WERI-Rb-1 (cell line): ENCODE data around the gene SLC7A7.
"Not testable (repeated sequence)": the region's sequence is repeated elsewhere in the genome, so short reads cannot be mapped to it uniquely, and the experiment has no call there.

Source experiments
- DNase-seq: peaks from one replicate; pipeline ENCODE4 v3.0.0-alpha.2; 2020
- H3K27ac ChIP-seq: fragments of 250-450 bp; sonication (Bioruptor Pico); 2 replicates; pipeline ENCODE4 v1.5.1; 2020; ENCODE audit warnings: mild to moderate bottlenecking, moderate library complexity
- H3K27me3 ChIP-seq: fragments of 250-450 bp; sonication (Bioruptor Pico); 2 replicates; pipeline ENCODE4 v1.5.1; 2021; ENCODE audit warnings: mild to moderate bottlenecking, low read depth, moderate library complexity; ENCODE audit not compliant: insufficient read depth, severe bottlenecking
- H3K36me3 ChIP-seq: fragments of 250-450 bp; sonication (Bioruptor Pico); 2 replicates; pipeline ENCODE4 v1.5.1; 2020; ENCODE audit warnings: mild to moderate bottlenecking, moderate library complexity
- H3K4me3 ChIP-seq: 2 replicates; pipeline ENCODE4 v1.5.1; 2011; ENCODE audit warnings: low read depth, mild to moderate bottlenecking, control low read depth, low read length
- H3K9me3 ChIP-seq: fragments of 250-450 bp; sonication (Bioruptor Pico); 2 replicates; pipeline ENCODE4 v1.5.1; 2021; ENCODE audit warnings: mild to moderate bottlenecking, moderate library complexity; ENCODE audit not compliant: severe bottlenecking
- CTCF ChIP-seq: IDR thresholded peaks from 2 replicates; pipeline ENCODE4 v1.5.1; 2011; ENCODE audit warnings: low read depth, mild to moderate bottlenecking, control low read depth, inconsistent platforms, low read length

The SLC7A7 gene

GRCh38 chr14:22814941-22815713, at the start of gene SLC7A7:
Gene SLC7A7 (minus strand): TSS chr14:22815435. CDS start chr14:22813398, 2,037 bp downstream.
- Histone ChIP-seq H3K27ac (no peak within 1 kb of the TSS), H3K9me3 (no peaks in the 10 kb centered on the region), H3K4me3 (no peak within 1 kb of the TSS), H3K27me3 (peaks cover 3% of the 10 kb centered on the region), H3K36me3 (no peaks in the 10 kb centered on the region)
- DNase-seq, result no peak
- TF ChIP-seq CTCF, result no peak

- no peak for DNase-seq
- no peak for TF ChIP-seq CTCF
- Histone ChIP-seq H3K27ac (no peak overlapping the region), H3K9me3 (no peaks in the 10 kb centered on the region), H3K4me3 (no peak overlapping the region), H3K27me3 (no peaks in the 10 kb centered on the region), H3K36me3 (no peaks in the 10 kb centered on the region)
Measured at GRCh38 chr14:22864979-22865378, 49.7 kb upstream of the SLC7A7 start.

DNA sequence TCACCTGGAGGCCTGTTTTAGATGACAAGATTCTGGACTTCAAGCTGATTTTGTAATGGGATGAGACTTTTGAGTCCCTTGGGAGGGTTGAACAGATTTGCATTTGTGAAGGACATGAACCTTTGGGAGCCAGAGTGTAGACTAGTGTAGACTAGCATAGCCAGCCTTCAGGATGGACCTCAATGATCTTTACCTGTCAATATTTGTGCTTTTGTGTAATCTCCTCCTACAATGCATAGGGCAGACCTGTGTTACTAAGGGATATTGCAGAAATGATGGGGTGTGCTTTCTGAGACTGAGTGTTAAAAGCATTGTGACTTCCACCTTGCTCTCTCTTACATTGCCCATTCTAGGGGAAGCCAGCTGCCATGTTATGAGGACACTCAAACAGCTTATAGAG, 46.4 kb upstream of the SLC7A7 start:
- H3K27me3 ChIP-seq, result no peaks in the 10 kb centered on the region
- TF ChIP-seq CTCF, result no peak
- no peak for DNase-seq
- no peaks in the 10 kb centered on the region for H3K9me3 ChIP-seq
- no peak overlapping the region for H3K4me3 ChIP-seq
- no peak overlapping the region for H3K27ac ChIP-seq
- no peaks in the 10 kb centered on the region for H3K36me3 ChIP-seq

DNA sequence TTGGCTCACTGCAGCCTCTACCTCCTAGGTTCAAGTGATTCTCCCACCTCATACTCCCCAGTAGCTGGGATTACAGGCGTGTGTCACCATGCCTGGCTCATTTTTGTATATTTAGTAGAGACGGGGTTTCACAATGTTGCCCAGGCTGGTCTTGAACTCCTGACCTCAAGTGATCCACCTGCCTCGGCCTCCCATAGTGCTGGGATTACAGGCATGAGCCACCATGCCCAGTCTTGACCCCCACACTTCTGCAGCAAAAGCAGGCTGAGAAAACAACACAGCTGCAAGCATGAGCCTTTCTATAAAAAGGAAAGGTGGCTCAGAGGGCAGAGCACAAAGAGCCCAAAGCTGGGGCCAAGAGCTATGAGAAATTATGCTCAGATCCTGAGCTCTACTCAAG, 45.1 kb upstream of the SLC7A7 start:
- not testable (repeated sequence) for H3K27ac ChIP-seq, H3K27me3 ChIP-seq, H3K36me3 ChIP-seq, DNase-seq, H3K4me3 ChIP-seq, H3K9me3 ChIP-seq

DNA sequence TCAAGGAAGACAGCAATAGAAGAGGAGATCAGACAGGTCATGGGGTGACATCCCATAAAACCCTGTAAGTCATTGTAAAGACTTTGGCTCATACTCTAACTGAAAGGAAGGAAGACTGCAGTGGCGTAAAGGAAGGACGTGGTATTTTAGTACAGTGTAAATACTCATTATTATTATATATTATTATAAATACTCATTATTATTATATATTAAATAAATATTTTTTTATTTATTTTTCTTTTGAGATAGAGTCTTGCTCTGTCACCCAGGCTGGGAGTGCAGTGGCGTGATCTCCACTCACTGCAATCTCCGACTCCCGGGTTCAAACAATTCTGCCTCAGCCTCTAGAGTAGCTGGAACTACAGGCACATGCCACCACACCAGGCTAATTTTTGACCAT, 41.2 kb upstream of the SLC7A7 start:
- DNase-seq, result no peak
- no peak for TF ChIP-seq CTCF
- H3K27me3 ChIP-seq, result no peaks in the 10 kb centered on the region
- H3K36me3 ChIP-seq, result no peaks in the 10 kb centered on the region
- no peaks in the 10 kb centered on the region for H3K9me3 ChIP-seq
- no peak overlapping the region for H3K27ac ChIP-seq
- H3K4me3 ChIP-seq, result no peak overlapping the region

DNA sequence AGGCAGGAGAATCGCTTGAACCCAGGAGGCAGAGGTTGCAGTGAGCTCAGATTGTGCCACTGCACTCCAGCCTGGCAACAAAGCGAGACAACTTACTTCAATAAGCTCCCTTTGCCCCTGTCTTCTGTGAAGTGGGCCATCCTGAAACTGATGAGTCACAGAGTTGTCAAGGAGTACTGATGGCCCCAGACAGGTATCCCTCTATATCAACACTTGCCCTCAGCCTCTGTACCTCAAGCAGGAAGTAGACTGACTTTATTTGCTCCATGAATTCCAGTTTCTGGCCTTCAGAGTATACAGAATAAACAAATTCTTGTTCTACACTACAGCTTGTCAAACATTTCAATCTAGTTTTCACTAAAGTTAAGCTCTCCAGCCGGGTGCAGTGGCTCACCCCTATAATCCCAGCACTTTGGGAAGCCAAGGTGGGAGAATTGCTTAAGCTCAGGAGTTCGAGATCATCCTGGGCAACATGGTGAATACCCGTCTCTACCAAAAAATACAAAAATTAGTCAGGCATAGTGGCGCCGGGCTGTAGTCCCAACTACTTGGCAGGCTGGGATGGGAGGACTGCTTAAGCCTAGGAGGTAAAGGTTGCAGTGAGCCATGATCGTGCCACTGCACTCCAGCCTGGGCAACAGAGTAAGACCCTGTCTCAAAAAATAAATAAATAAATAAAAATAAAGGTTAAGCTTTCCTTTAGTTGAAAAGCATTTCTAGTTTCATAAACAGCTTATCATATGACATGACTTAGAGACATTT, 39.9 kb upstream of the SLC7A7 start:
- no peaks in the 10 kb centered on the region for H3K36me3 ChIP-seq
- H3K9me3 ChIP-seq, result no peaks in the 10 kb centered on the region
- no peaks in the 10 kb centered on the region for H3K27me3 ChIP-seq
- no peak for DNase-seq
- H3K27ac ChIP-seq, result no peak overlapping the region
- TF ChIP-seq CTCF, result no peak
- H3K4me3 ChIP-seq, result no peak overlapping the region

DNA sequence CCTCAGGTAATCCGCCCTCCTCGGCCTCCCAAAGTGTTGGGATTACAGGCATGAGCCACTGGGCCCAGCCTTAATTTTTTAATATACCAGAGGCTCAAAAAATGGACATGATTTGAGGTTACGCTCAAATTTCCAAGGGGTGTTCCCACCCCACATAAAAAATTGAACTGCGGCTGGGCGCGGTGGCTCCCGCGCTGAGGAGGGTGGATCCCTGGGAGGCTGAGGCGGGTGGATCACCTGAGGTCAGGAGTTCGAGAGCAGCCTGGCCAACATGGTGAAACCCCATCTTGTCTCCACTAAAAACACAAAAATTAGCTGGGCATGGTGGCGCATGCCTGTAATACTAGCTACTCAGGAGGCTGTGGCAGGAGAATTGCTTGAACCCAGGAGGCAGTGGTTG, 39.1 kb upstream of the SLC7A7 start:
- not testable (repeated sequence) for DNase-seq, H3K4me3 ChIP-seq, H3K9me3 ChIP-seq, H3K27ac ChIP-seq, H3K36me3 ChIP-seq, H3K27me3 ChIP-seq
